ENCODE measurements around the gene LRBA.
"Not testable (repeated sequence)": the region's sequence is repeated elsewhere in the genome, so short reads cannot be mapped to it uniquely, and the experiment has no call there.

LRBA gene

GRCh38 chr4:150564967-150565366, 450.1 kb downstream of the LRBA start:
- not testable (repeated sequence) for DNase-seq (ENCODE audit: low read depth in 2 of 2)

- DNase-seq (ENCODE audit: low read depth in 2 of 2): no peak
Measured at GRCh38 chr4:150562751-150563150, 452.3 kb downstream of the LRBA start.

- DNase-seq (ENCODE audit: low read depth in 2 of 2): no peak
Measured at GRCh38 chr4:150562250-150562649, 452.8 kb downstream of the LRBA start.

- DNase-seq (ENCODE audit: low read depth in 2 of 2): no peak
Measured at GRCh38 chr4:150561143-150561737, 453.8 kb downstream of the LRBA start.

- not testable (repeated sequence) for DNase-seq (ENCODE audit: low read depth in 2 of 2)
Measured at GRCh38 chr4:150557811-150558210, 457.3 kb downstream of the LRBA start.

GRCh38 chr4:150547154-150547838, 467.8 kb downstream of the LRBA start:
- no peak for DNase-seq (ENCODE audit: low read depth in 2 of 2)

- no peak for DNase-seq (ENCODE audit: low read depth in 2 of 2)
Measured at GRCh38 chr4:150546286-150546685, 468.8 kb downstream of the LRBA start.

- no peak for DNase-seq (ENCODE audit: low read depth in 2 of 2)
Measured at GRCh38 chr4:150543042-150543441, 472.0 kb downstream of the LRBA start.

- DNase-seq (ENCODE audit: low read depth in 2 of 2): no peak
Measured at GRCh38 chr4:150541681-150542080, 473.4 kb downstream of the LRBA start.

- DNase-seq (ENCODE audit: low read depth in 2 of 2): no peak
Measured at GRCh38 chr4:150540959-150541360, 474.1 kb downstream of the LRBA start.

GRCh38 chr4:150540536-150540935, 474.5 kb downstream of the LRBA start:
- DNase-seq (ENCODE audit: low read depth in 2 of 2): no peak

- DNase-seq (ENCODE audit: low read depth in 2 of 2): not testable (repeated sequence)
Measured at GRCh38 chr4:150537911-150538310, 477.2 kb downstream of the LRBA start.

GRCh38 chr4:150534818-150535217, 480.3 kb downstream of the LRBA start:
- no peak for DNase-seq (ENCODE audit: low read depth in 2 of 2)

GRCh38 chr4:150533673-150534072, 481.4 kb downstream of the LRBA start:
- DNase-seq (ENCODE audit: low read depth in 2 of 2): no peak

- DNase-seq (ENCODE audit: low read depth in 2 of 2): no peak
Measured at GRCh38 chr4:150525321-150525868, 489.7 kb downstream of the LRBA start.

GRCh38 chr4:150518559-150518958, 496.5 kb downstream of the LRBA start:
- DNase-seq (ENCODE audit: low read depth in 2 of 2): no peak

- DNase-seq (ENCODE audit: low read depth in 2 of 2): no peak
Measured at GRCh38 chr4:150515135-150515534, 499.9 kb downstream of the LRBA start.

- DNase-seq (ENCODE audit: low read depth in 2 of 2): no peak
Measured at GRCh38 chr4:150514709-150515108, 500.4 kb downstream of the LRBA start.

GRCh38 chr4:150510176-150510865, 504.8 kb downstream of the LRBA start:
- DNase-seq (ENCODE audit: low read depth in 2 of 2): no peak

- not testable (repeated sequence) for DNase-seq (ENCODE audit: low read depth in 2 of 2)
Measured at GRCh38 chr4:150507656-150508055, 507.4 kb downstream of the LRBA start.

GRCh38 chr4:150501983-150502382, 513.1 kb downstream of the LRBA start:
- no peak for DNase-seq (ENCODE audit: low read depth in 2 of 2)

GRCh38 chr4:150501009-150501727, 513.9 kb downstream of the LRBA start:
- no peak for DNase-seq (ENCODE audit: low read depth in 2 of 2)
